Measurements from ENCODE around the gene HCN4. TPM values are rescaled to one million over a fixed set of nuclear protein-coding genes. Genes with fewer than 3 reads are reported as not detected.

Gene HCN4
- total and polyA plus RNA-seq, 2 donors, result 0.05 to 0.07 TPM

DNA sequence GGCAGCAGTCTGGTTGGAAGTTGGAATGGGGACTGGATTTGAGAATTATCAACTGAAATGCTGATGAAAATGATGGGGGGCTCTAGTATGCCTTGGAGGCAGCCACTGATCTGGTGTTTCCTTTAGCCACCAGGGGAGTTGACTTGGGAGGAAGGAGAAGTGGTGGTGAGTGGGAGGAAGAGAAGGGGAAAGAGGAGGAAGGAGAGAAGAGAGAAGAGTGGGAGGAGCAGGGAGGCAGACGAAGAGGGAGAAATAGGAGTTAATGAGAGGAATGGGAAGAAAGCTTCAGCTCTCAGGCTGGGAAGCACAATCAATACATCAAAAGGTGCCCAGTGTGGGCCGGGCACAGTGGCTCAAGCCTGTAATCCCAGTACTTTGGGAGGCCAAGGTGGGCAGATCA is 23.3 kb upstream of the HCN4 start:
- WGBS, result 76% methylated on average over 2 of the region's 2 CpGs
- no peaks in the 10 kb centered on the region for H3K4me1 ChIP-seq (ENCODE audit: control insufficient read depth in 2 of 2, insufficient read depth in 2 of 2, low read length in 2 of 2)
- DNase-seq (ENCODE audit: low read depth in 6 of 9, low spot score in 9 of 9), result no peak
- no peaks in the 10 kb centered on the region for H3K9me3 ChIP-seq (ENCODE audit: control insufficient read depth in 2 of 2, insufficient read depth in 1 of 2, low read length in 1 of 2)
- H3K36me3 ChIP-seq (ENCODE audit: control insufficient read depth in 2 of 2, insufficient read depth in 2 of 2, low read length in 1 of 2), result no peaks in the 10 kb centered on the region
- no peak overlapping the region for H3K4me3 ChIP-seq (ENCODE audit: low read length in 2 of 2)
- H3K27ac ChIP-seq (ENCODE audit: low read depth in 1 of 2, low read length in 1 of 2), result no peak overlapping the region
- H3K27me3 ChIP-seq (ENCODE audit: control insufficient read depth in 2 of 2, insufficient read depth in 1 of 2, low read length in 1 of 2), result no peaks in the 10 kb centered on the region

- Histone ChIP-seq H3K4me3 (ENCODE audit: low read length in 2 of 2) (no peak overlapping the region), H3K9me3 (ENCODE audit: control insufficient read depth in 2 of 2, insufficient read depth in 1 of 2, low read length in 1 of 2) (no peaks in the 10 kb centered on the region), H3K27me3 (ENCODE audit: control insufficient read depth in 2 of 2, insufficient read depth in 1 of 2, low read length in 1 of 2) (peaks cover 0 to under 1% of the 10 kb centered on the region in 2 donors), H3K27ac (ENCODE audit: low read depth in 1 of 2, low read length in 1 of 2) (no peak overlapping the region), H3K4me1 (ENCODE audit: control insufficient read depth in 2 of 2, insufficient read depth in 2 of 2, low read length in 2 of 2) (no peaks in the 10 kb centered on the region), H3K36me3 (ENCODE audit: control insufficient read depth in 2 of 2, insufficient read depth in 2 of 2, low read length in 1 of 2) (no peaks in the 10 kb centered on the region)
- DNase-seq (ENCODE audit: low read depth in 6 of 9, low spot score in 9 of 9), result no peak
- WGBS, result 80% methylated on average over 7 of the region's 7 CpGs
These were observed 22.5 kb upstream of the HCN4 start for GRCh38 chr15:73391128-73391872.

DNA sequence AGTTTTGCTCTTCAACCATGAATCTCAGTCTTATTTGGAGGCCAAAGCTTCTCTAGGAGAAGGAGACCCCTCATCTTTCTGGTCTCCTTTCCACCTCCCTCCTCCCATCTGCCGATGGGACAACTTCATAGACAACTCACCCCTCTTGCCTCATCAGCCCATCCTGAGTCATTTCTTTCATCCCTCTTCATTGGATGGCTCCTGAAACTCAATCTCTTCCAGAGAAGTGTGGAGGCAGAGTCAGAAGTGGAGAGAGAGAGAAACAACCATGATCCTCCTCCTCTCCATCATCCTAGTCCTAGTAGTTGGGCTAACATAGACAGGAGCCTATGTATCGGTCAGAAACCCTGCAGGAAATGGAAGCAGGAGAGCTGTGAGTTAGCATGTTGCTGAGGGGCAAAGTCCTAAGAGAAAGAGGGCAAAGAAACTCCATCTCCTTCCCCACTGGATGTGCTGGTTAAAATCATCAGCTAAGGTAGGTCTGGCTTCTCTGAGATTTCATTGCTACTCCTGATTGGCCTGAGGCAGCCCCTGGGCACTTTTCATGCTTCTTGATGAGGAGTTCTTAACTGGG is 21.3 kb upstream of the HCN4 start:
- Histone ChIP-seq H3K27ac (ENCODE audit: low read depth in 1 of 2, low read length in 1 of 2) (no peak overlapping the region), H3K36me3 (ENCODE audit: control insufficient read depth in 2 of 2, insufficient read depth in 2 of 2, low read length in 1 of 2) (no peaks in the 10 kb centered on the region), H3K4me3 (ENCODE audit: low read length in 2 of 2) (no peak overlapping the region), H3K27me3 (ENCODE audit: control insufficient read depth in 2 of 2, insufficient read depth in 1 of 2, low read length in 1 of 2) (peaks cover 0 to 4% of the 10 kb centered on the region in 2 donors), H3K9me3 (ENCODE audit: control insufficient read depth in 2 of 2, insufficient read depth in 1 of 2, low read length in 1 of 2) (no peaks in the 10 kb centered on the region), H3K4me1 (ENCODE audit: control insufficient read depth in 2 of 2, insufficient read depth in 2 of 2, low read length in 2 of 2) (no peaks in the 10 kb centered on the region)
- DNase-seq (ENCODE audit: low read depth in 6 of 9, low spot score in 9 of 9), result no peak
- 87% methylated on average over 2 of the region's 2 CpGs for WGBS

DNA sequence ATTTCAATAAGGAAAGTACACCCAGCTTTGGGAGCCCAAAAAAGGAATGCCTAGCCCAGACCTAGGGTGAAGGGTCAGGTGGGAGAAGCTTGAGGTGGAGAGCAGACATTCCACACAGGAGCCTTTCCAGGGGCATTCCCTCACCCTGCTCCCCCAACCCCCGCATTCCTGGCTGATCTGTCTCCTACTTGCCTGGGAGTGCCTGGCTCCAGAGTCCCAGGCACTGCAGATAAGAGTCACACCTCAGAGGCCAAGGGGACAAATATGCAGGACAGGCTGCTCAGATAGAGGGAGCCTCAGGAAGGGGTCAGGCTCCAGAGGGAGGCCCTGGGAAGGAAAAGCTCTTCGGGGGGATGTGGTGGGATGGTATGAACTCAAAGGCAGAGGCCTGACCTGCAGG is 20.8 kb upstream of the HCN4 start:
- Histone ChIP-seq H3K9me3 (ENCODE audit: control insufficient read depth in 2 of 2, insufficient read depth in 1 of 2, low read length in 1 of 2) (no peaks in the 10 kb centered on the region), H3K27me3 (ENCODE audit: control insufficient read depth in 2 of 2, insufficient read depth in 1 of 2, low read length in 1 of 2) (peaks cover 0 to 4% of the 10 kb centered on the region in 2 donors), H3K4me3 (ENCODE audit: low read length in 2 of 2) (no peak overlapping the region), H3K4me1 (ENCODE audit: control insufficient read depth in 2 of 2, insufficient read depth in 2 of 2, low read length in 2 of 2) (no peaks in the 10 kb centered on the region), H3K27ac (ENCODE audit: low read depth in 1 of 2, low read length in 1 of 2) (no peak overlapping the region), H3K36me3 (ENCODE audit: control insufficient read depth in 2 of 2, insufficient read depth in 2 of 2, low read length in 1 of 2) (no peaks in the 10 kb centered on the region)
- DNase-seq (ENCODE audit: low read depth in 6 of 9, low spot score in 9 of 9), result no peak
- 63% methylated on average over 2 of the region's 2 CpGs for WGBS

- no peak overlapping the region for H3K27ac ChIP-seq (ENCODE audit: low read depth in 1 of 2, low read length in 1 of 2)
- 87% methylated on average over 7 of the region's 7 CpGs for WGBS
- no peaks in the 10 kb centered on the region for H3K36me3 ChIP-seq (ENCODE audit: control insufficient read depth in 2 of 2, insufficient read depth in 2 of 2, low read length in 1 of 2)
- no peaks in the 10 kb centered on the region for H3K4me1 ChIP-seq (ENCODE audit: control insufficient read depth in 2 of 2, insufficient read depth in 2 of 2, low read length in 2 of 2)
- no peaks in the 10 kb centered on the region for H3K9me3 ChIP-seq (ENCODE audit: control insufficient read depth in 2 of 2, insufficient read depth in 1 of 2, low read length in 1 of 2)
- no peak for DNase-seq (ENCODE audit: low read depth in 6 of 9, low spot score in 9 of 9)
- peaks cover 0 to 4% of the 10 kb centered on the region in 2 donors for H3K27me3 ChIP-seq (ENCODE audit: control insufficient read depth in 2 of 2, insufficient read depth in 1 of 2, low read length in 1 of 2)
- no peak overlapping the region for H3K4me3 ChIP-seq (ENCODE audit: low read length in 2 of 2)
These were observed 19.6 kb upstream of the HCN4 start for GRCh38 chr15:73388256-73388781.

DNA sequence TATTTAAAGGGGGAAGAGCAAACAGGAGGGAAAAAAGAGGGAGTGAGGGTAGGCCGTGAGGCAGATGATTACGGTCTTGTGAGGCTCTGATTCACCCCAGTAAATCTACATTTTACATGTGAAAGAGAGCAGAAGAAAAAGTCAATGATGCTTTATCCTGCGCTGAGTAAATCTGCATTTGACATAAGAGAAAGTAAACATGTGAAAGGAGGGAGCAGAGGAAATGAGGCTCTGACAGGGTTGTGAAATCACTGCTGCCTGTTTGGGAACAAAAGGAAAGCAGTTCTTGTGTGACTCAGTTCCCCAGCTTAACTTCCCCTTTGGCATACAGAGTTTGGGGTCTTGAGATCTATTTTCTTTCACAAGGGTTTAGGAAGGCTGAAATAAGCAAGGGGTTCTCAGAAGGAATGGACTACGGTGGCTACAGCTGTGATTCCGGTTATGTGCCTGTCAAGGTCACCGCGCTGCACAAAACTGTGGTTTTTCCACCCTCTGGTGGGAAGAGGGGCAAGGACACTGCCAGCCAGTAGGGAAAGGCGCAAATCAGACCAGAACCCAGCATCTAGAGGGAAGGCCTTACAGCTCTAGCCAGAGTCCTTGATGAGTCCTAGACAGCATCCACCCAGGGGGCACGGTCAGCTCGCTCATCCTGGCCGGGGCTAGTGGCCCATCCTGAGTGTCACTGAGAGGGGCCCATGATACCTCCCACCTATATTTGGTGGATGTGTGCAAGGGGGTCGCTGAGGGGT is 18.9 kb upstream of the HCN4 start:
- H3K36me3 ChIP-seq (ENCODE audit: control insufficient read depth in 2 of 2, insufficient read depth in 2 of 2, low read length in 1 of 2), result no peaks in the 10 kb centered on the region
- H3K9me3 ChIP-seq (ENCODE audit: control insufficient read depth in 2 of 2, insufficient read depth in 1 of 2, low read length in 1 of 2), result no peaks in the 10 kb centered on the region
- H3K27ac ChIP-seq (ENCODE audit: low read depth in 1 of 2, low read length in 1 of 2), result no peak overlapping the region
- WGBS, result 76% methylated on average over 12 of the region's 12 CpGs
- no peak for DNase-seq (ENCODE audit: low read depth in 6 of 9, low spot score in 9 of 9)
- H3K27me3 ChIP-seq (ENCODE audit: control insufficient read depth in 2 of 2, insufficient read depth in 1 of 2, low read length in 1 of 2), result peaks cover 0 to 4% of the 10 kb centered on the region in 2 donors
- no peak overlapping the region for H3K4me3 ChIP-seq (ENCODE audit: low read length in 2 of 2)
- no peaks in the 10 kb centered on the region for H3K4me1 ChIP-seq (ENCODE audit: control insufficient read depth in 2 of 2, insufficient read depth in 2 of 2, low read length in 2 of 2)

DNA sequence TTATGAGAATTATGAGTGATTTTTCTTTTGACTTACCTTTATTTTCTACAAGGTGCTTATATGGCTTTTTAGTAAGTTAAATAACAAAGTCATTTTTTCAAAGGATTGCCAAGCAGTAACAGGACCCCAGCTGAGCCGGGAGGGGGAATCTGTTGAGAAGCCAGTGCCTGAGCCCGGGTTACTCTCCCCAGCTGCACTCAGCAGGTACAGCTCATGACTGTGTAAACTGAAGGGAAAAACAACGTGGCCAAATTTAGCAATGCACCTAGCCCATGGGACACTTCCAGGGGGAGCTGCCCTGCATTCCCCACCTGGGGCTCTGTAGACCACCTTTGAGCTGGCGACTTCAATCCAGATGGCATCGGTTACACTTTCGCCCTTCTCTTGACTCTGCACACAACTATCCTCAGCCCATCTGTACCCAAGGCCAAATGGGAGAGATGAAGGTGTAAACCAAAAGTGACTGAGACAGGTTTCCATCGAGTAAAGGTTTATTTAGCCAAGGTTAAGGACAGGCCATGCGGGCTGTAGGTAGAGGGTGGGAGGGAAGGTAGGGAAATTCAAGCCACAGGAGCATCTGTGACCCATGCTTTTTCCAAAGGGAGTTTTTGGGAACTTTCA is 18.2 kb upstream of the HCN4 start:
- no peak overlapping the region for H3K4me3 ChIP-seq (ENCODE audit: low read length in 2 of 2)
- no peaks in the 10 kb centered on the region for H3K9me3 ChIP-seq (ENCODE audit: control insufficient read depth in 2 of 2, insufficient read depth in 1 of 2, low read length in 1 of 2)
- H3K4me1 ChIP-seq (ENCODE audit: control insufficient read depth in 2 of 2, insufficient read depth in 2 of 2, low read length in 2 of 2), result no peaks in the 10 kb centered on the region
- H3K36me3 ChIP-seq (ENCODE audit: control insufficient read depth in 2 of 2, insufficient read depth in 2 of 2, low read length in 1 of 2), result no peaks in the 10 kb centered on the region
- DNase-seq (ENCODE audit: low read depth in 6 of 9, low spot score in 9 of 9), result no peak
- H3K27ac ChIP-seq (ENCODE audit: low read depth in 1 of 2, low read length in 1 of 2), result no peak overlapping the region
- WGBS, result 60% methylated on average over 8 of the region's 8 CpGs
- H3K27me3 ChIP-seq (ENCODE audit: control insufficient read depth in 2 of 2, insufficient read depth in 1 of 2, low read length in 1 of 2), result peaks cover 0 to 4% of the 10 kb centered on the region in 2 donors

GRCh38 chr15:73386238-73386637 is 17.5 kb upstream of the HCN4 start:
- 94% methylated on average over 5 of the region's 5 CpGs for WGBS
- DNase-seq (ENCODE audit: low read depth in 6 of 9, low spot score in 9 of 9), result no peak
- Histone ChIP-seq H3K9me3 (ENCODE audit: control insufficient read depth in 2 of 2, insufficient read depth in 1 of 2, low read length in 1 of 2) (no peaks in the 10 kb centered on the region), H3K27me3 (ENCODE audit: control insufficient read depth in 2 of 2, insufficient read depth in 1 of 2, low read length in 1 of 2) (peaks cover 0 to 4% of the 10 kb centered on the region in 2 donors), H3K4me1 (ENCODE audit: control insufficient read depth in 2 of 2, insufficient read depth in 2 of 2, low read length in 2 of 2) (no peaks in the 10 kb centered on the region), H3K4me3 (ENCODE audit: low read length in 2 of 2) (no peak overlapping the region), H3K36me3 (ENCODE audit: control insufficient read depth in 2 of 2, insufficient read depth in 2 of 2, low read length in 1 of 2) (no peaks in the 10 kb centered on the region), H3K27ac (ENCODE audit: low read depth in 1 of 2, low read length in 1 of 2) (no peak overlapping the region)

- H3K9me3 ChIP-seq (ENCODE audit: control insufficient read depth in 2 of 2, insufficient read depth in 1 of 2, low read length in 1 of 2), result no peaks in the 10 kb centered on the region
- peaks cover 0 to 4% of the 10 kb centered on the region in 2 donors for H3K27me3 ChIP-seq (ENCODE audit: control insufficient read depth in 2 of 2, insufficient read depth in 1 of 2, low read length in 1 of 2)
- H3K4me3 ChIP-seq (ENCODE audit: low read length in 2 of 2), result no peak overlapping the region
- no peaks in the 10 kb centered on the region for H3K36me3 ChIP-seq (ENCODE audit: control insufficient read depth in 2 of 2, insufficient read depth in 2 of 2, low read length in 1 of 2)
- DNase-seq (ENCODE audit: low read depth in 6 of 9, low spot score in 9 of 9), result no peak
- 88% methylated on average over 9 of the region's 9 CpGs for WGBS
- no peaks in the 10 kb centered on the region for H3K4me1 ChIP-seq (ENCODE audit: control insufficient read depth in 2 of 2, insufficient read depth in 2 of 2, low read length in 2 of 2)
- H3K27ac ChIP-seq (ENCODE audit: low read depth in 1 of 2, low read length in 1 of 2), result no peak overlapping the region
These were observed 16.4 kb upstream of the HCN4 start for GRCh38 chr15:73385205-73385604.
